HL-60 (cell line): ENCODE data around the gene TBC1D22B.

Experiments
- POLR2AphosphoS5 ChIP-seq: IDR thresholded peaks from 2 replicates; pipeline ENCODE4 v1.6.1; 2012; ENCODE audit warnings: low read depth
- TF ChIP-seq, protein P1 (sequence below): IDR thresholded peaks from one replicate; pipeline ENCODE4 v1.5.1; 2011; ENCODE audit warnings: low read length, control low read depth, inconsistent platforms; ENCODE audit not compliant: insufficient read depth
- TF ChIP-seq, protein P2 (sequence below): IDR thresholded peaks from 2 replicates; pipeline ENCODE4 v1.6.1; 2012; ENCODE audit warnings: low read depth; ENCODE audit not compliant: insufficient replicate concordance

DNA sequence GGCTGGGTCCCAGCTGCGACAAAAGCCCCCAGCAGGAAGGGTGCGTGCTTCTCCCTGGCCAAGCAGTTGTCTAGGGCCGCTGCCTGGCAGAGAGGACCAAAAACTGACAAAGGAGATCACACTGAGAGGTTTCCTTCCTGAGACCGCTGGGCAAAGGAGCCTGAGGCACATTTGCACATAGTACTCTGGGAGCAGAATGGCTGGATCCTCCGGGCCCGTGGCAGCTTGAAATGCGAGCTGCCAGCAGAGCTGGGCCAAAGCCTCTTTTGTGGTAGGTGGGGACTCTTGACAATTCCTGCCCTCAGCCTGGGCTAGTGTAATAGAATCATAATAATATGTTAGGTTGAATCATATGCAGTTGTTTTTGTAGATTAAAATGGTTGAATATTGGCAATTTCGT, 63.1 kb downstream of the TBC1D22B start:
- TF ChIP-seq, protein P1, sequence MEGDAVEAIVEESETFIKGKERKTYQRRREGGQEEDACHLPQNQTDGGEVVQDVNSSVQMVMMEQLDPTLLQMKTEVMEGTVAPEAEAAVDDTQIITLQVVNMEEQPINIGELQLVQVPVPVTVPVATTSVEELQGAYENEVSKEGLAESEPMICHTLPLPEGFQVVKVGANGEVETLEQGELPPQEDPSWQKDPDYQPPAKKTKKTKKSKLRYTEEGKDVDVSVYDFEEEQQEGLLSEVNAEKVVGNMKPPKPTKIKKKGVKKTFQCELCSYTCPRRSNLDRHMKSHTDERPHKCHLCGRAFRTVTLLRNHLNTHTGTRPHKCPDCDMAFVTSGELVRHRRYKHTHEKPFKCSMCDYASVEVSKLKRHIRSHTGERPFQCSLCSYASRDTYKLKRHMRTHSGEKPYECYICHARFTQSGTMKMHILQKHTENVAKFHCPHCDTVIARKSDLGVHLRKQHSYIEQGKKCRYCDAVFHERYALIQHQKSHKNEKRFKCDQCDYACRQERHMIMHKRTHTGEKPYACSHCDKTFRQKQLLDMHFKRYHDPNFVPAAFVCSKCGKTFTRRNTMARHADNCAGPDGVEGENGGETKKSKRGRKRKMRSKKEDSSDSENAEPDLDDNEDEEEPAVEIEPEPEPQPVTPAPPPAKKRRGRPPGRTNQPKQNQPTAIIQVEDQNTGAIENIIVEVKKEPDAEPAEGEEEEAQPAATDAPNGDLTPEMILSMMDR = no peak
- no peak for TF ChIP-seq POLR2AphosphoS5
- TF ChIP-seq, protein P2, sequence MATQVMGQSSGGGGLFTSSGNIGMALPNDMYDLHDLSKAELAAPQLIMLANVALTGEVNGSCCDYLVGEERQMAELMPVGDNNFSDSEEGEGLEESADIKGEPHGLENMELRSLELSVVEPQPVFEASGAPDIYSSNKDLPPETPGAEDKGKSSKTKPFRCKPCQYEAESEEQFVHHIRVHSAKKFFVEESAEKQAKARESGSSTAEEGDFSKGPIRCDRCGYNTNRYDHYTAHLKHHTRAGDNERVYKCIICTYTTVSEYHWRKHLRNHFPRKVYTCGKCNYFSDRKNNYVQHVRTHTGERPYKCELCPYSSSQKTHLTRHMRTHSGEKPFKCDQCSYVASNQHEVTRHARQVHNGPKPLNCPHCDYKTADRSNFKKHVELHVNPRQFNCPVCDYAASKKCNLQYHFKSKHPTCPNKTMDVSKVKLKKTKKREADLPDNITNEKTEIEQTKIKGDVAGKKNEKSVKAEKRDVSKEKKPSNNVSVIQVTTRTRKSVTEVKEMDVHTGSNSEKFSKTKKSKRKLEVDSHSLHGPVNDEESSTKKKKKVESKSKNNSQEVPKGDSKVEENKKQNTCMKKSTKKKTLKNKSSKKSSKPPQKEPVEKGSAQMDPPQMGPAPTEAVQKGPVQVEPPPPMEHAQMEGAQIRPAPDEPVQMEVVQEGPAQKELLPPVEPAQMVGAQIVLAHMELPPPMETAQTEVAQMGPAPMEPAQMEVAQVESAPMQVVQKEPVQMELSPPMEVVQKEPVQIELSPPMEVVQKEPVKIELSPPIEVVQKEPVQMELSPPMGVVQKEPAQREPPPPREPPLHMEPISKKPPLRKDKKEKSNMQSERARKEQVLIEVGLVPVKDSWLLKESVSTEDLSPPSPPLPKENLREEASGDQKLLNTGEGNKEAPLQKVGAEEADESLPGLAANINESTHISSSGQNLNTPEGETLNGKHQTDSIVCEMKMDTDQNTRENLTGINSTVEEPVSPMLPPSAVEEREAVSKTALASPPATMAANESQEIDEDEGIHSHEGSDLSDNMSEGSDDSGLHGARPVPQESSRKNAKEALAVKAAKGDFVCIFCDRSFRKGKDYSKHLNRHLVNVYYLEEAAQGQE = no peak
